RCC 7860 (cell line): ENCODE measurements around the gene NPTX1.

Experiments used
- DNase-seq: peaks from one replicate; pipeline ENCODE4 v3.0.0-alpha.2; 2015; ENCODE audit warnings: low spot score
- FAIRE-seq: peaks from 2 replicates; lab custom pipeline; 2012; peaks lifted over from hg19 to GRCh38; lab: Jason Lieb, UNC

Gene NPTX1

GRCh38 chr17:80463784-80464400, 12.5 kb downstream of the NPTX1 start:
- no peak for FAIRE-seq
- DNase-seq, result no peak

GRCh38 chr17:80461528-80462160, 14.8 kb downstream of the NPTX1 start:
- FAIRE-seq, result no peak
- DNase-seq, result no peak

- FAIRE-seq (no peak), DNase-seq (no peak)
These were observed 16.0 kb downstream of the NPTX1 start for GRCh38 chr17:80460429-80460834.

GRCh38 chr17:80459234-80459633, 17.2 kb downstream of the NPTX1 start:
- no peak for DNase-seq
- FAIRE-seq, result no peak

GRCh38 chr17:80458016-80458415, 18.4 kb downstream of the NPTX1 start:
- DNase-seq (no peak), FAIRE-seq (no peak)

GRCh38 chr17:80457236-80457856, 19.1 kb downstream of the NPTX1 start:
- DNase-seq (peak; percentile 31), FAIRE-seq (no peak)

GRCh38 chr17:80456465-80457235, 19.8 kb downstream of the NPTX1 start:
- FAIRE-seq (no peak), DNase-seq (no peak)

GRCh38 chr17:80455784-80456183, 20.6 kb downstream of the NPTX1 start:
- DNase-seq (no peak), FAIRE-seq (no peak)

- FAIRE-seq (no peak), DNase-seq (peak; percentile 26)
These were observed 21.1 kb downstream of the NPTX1 start for GRCh38 chr17:80455336-80455710.

- peak; percentile 91 for DNase-seq
- no peak for FAIRE-seq
These were observed 21.7 kb downstream of the NPTX1 start for GRCh38 chr17:80454557-80455335.

- DNase-seq (no peak), FAIRE-seq (no peak)
These were observed 22.3 kb downstream of the NPTX1 start for GRCh38 chr17:80453998-80454556.

- no peak for DNase-seq
- no peak for FAIRE-seq
These were observed 23.0 kb downstream of the NPTX1 start for GRCh38 chr17:80453126-80453997.

GRCh38 chr17:80452173-80452915, 24.1 kb downstream of the NPTX1 start:
- DNase-seq (no peak), FAIRE-seq (no peak)

- DNase-seq (no peak), FAIRE-seq (no peak)
These were observed 25.2 kb downstream of the NPTX1 start for GRCh38 chr17:80451104-80451775.

- DNase-seq (no peak), FAIRE-seq (no peak)
These were observed 26.4 kb downstream of the NPTX1 start for GRCh38 chr17:80449930-80450576.

GRCh38 chr17:80449194-80449929, 27.0 kb downstream of the NPTX1 start:
- no peak for DNase-seq
- no peak for FAIRE-seq

- DNase-seq, result no peak
- no peak for FAIRE-seq
These were observed 28.6 kb downstream of the NPTX1 start for GRCh38 chr17:80447790-80448189.
